ENCODE measurements around the gene MYPOP. TPM values are rescaled to one million over a fixed set of nuclear protein-coding genes. Genes with fewer than 3 reads are reported as not detected.

MYPOP gene
- total and polyA plus RNA-seq, 2 of the 13 experiments (the other 11 are each of a cell fraction or from before 2014, with no cell fraction given), result 2.3 to 2.7 TPM

GRCh38 chr19:45899253-45899652, 3.2 kb downstream of the MYPOP start:
- ATAC-seq, result no peak

DNA sequence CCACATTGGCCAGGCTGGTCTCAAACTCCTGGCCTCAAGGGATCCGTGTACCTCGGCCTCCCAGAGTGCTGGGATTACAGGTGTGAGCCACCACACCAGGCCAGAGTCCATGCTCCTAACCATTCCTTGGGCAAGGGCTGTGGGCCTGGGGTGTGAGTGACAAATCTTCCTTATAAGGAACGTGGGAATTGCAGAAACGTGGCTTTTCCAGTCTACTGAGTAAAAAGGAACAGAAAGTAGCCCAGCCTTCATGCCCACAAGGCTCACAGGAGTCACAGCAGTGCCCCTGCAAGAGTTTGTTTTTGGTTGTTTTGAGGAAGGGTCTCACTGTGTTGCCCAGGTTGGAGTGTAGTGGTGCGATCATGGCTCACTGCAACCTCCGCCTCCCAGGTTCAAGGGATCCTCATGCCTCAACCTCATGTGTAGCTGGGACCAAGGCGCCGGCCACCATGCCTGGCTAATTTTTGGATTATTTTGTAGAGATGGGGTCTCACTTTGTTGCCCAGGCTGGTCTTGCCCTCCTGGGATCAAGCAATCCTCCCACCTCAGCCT, 5.1 kb downstream of the MYPOP start:
- in situ Hi-C loops (cut with HindIII; ENCODE audit: extremely low pct_ligation_motif_present, low pct_unique_long_range_greater_than_20kb), result no loop called here
- Histone ChIP-seq H3K4me3 (replicated peaks in 1 of 3; ENCODE audit: insufficient read depth in 1 of 3, low read depth in 2 of 3, low read length in 3 of 3) (no peak overlapping the region), H2AFZ (ENCODE audit: low read length) (no peak overlapping the region), H4K20me1 (ENCODE audit: insufficient read depth, low read length) (no peaks in the 10 kb centered on the region), H3K4me2 (ENCODE audit: low read depth, low read length) (no peak overlapping the region), H3K9ac (ENCODE audit: insufficient read depth, low read depth, low read length) (no peak overlapping the region), H3K36me3 (replicated peaks in 1 of 2; ENCODE audit: control insufficient read depth in 1 of 2, insufficient read depth in 2 of 2, low read length in 2 of 2) (peaks cover 1 to 13% of the 10 kb centered on the region in 2 experiments; a peak in 3 of 5 replicates), H3K27me3 (ENCODE audit: control insufficient read depth in 1 of 2, insufficient read depth in 2 of 2, low read length in 2 of 2) (no peaks in the 10 kb centered on the region), H3K9me3 (ENCODE audit: low read length) (no peaks in the 10 kb centered on the region), H3K27ac (ENCODE audit: extremely low read length, insufficient read depth, low read length) (peak overlapping the region; percentile 12), H3K4me1 (ENCODE audit: insufficient read depth, low read length) (peaks cover 52% of the 10 kb centered on the region), H3K79me2 (ENCODE audit: insufficient read depth, low read length) (peaks cover 20% of the 10 kb centered on the region)
- BruUV-seq (replicated peaks), result no TSS peak
- ChIA-PET POLR2A (no interaction called here), CTCF (ENCODE audit: low intra/inter-chr PET ratio, low total read pairs) (no interaction called here)
- intact Hi-C loops (cut with micrococcal nuclease; ENCODE audit: unreplicated experiment), result no loop called here
- ATAC-seq, result no peak
- 86% methylated on average over 8 of the region's 8 CpGs for WGBS (ENCODE audit: low lambda C conversion rate)
- FAIRE-seq, result no peak
- TF ChIP-seq FOXP4 (CRISPR knock-in tag; IDR thresholded peaks at IDR 0.05) (no peak), ZNF121 (CRISPR knock-in tag; IDR thresholded peaks at IDR 0.05) (peak; percentile 89), ZNF460 (CRISPR knock-in tag; IDR thresholded peaks at IDR 0.05; ENCODE audit: borderline replicate concordance) (peak; percentile 78), RNF219 (CRISPR knock-in tag; IDR thresholded peaks at IDR 0.05) (no peak)
- DNase-seq (ENCODE audit: low spot score), result no peak

More at GRCh38 chr19:45899253-45899652, 3.2 kb downstream of the MYPOP start:
- FAIRE-seq (no peak), DNase-seq (ENCODE audit: low spot score) (no peak)
- no peak overlapping the region for H2AFZ ChIP-seq (ENCODE audit: low read length)
- TF ChIP-seq ZNF629 (CRISPR knock-in tag; conservative IDR thresholded peaks at IDR 0.05), result peak; percentile 89
- no peak for TF ChIP-seq ZMYM4 (CRISPR knock-in tag; IDR thresholded peaks at IDR 0.05)
- ChIA-PET CTCF (ENCODE audit: low intra/inter-chr PET ratio, low total read pairs) (no interaction called here), POLR2A (no interaction called here)
- no peaks in the 10 kb centered on the region for H4K20me1 ChIP-seq (ENCODE audit: insufficient read depth, low read length)
- in situ Hi-C loops (cut with HindIII; ENCODE audit: extremely low pct_ligation_motif_present, low pct_unique_long_range_greater_than_20kb) (no loop called here), intact Hi-C loops (cut with micrococcal nuclease; ENCODE audit: unreplicated experiment) (no loop called here)
- peaks cover 60% of the 10 kb centered on the region for H3K4me1 ChIP-seq (ENCODE audit: insufficient read depth, low read length)
- H3K4me2 ChIP-seq (ENCODE audit: low read depth, low read length), result no peak overlapping the region
- peaks cover 1 to 13% of the 10 kb centered on the region in 2 experiments; a peak in 3 of 5 replicates for H3K36me3 ChIP-seq (replicated peaks in 1 of 2; ENCODE audit: control insufficient read depth in 1 of 2, insufficient read depth in 2 of 2, low read length in 2 of 2)
- H3K79me2 ChIP-seq (ENCODE audit: insufficient read depth, low read length), result peaks cover 20% of the 10 kb centered on the region
- H3K27me3 ChIP-seq (ENCODE audit: control insufficient read depth in 1 of 2, insufficient read depth in 2 of 2, low read length in 2 of 2), result no peaks in the 10 kb centered on the region
- over 99% methylated on average over 7 of the region's 7 CpGs for WGBS (ENCODE audit: low lambda C conversion rate)
- no peak overlapping the region for H3K9ac ChIP-seq (ENCODE audit: insufficient read depth, low read depth, low read length)
- H3K27ac ChIP-seq (ENCODE audit: extremely low read length, insufficient read depth, low read length), result no peak overlapping the region
- BruUV-seq (replicated peaks), result no TSS peak
- no peaks in the 10 kb centered on the region for H3K9me3 ChIP-seq (ENCODE audit: low read length)
- no peak overlapping the region for H3K4me3 ChIP-seq (replicated peaks in 1 of 3; ENCODE audit: insufficient read depth in 1 of 3, low read depth in 2 of 3, low read length in 3 of 3)
